Left lung (tissue), 10 donors: ENCODE results near the gene KPNB1. TPM values are rescaled to one million over a fixed set of nuclear protein-coding genes. Genes with fewer than 3 reads are reported as not detected.

Experiments used
- ATAC-seq: fragments of 200-7000 bp; cut with Tn5 transposase; one replicate; pipeline ENCODE4 v1.9.1; 2020; ENCODE audit warnings: moderate library complexity
- DNase-seq, 4 donors: peaks; one replicate each; pipeline ENCODE4 v3.0.0-alpha.2; 2013 to 2020
- H3K27ac ChIP-seq, 2 donors: fragments of 200-600 bp; sonication (generic) in 1 of 2; one replicate each; pipeline versions ENCODE4 v1.5.0 to v1.8.0; 2020 to 2021
- H3K27me3 ChIP-seq, 2 donors: fragments of 200-600 bp; sonication (generic) in 1 of 2; one replicate each; pipeline versions ENCODE4 v1.5.0 to v1.8.0; 2020 to 2021
- H3K36me3 ChIP-seq, 2 donors: fragments of 200-600 bp; sonication (generic) in 1 of 2; one replicate each; pipeline versions ENCODE4 v1.5.0 to v1.8.0; 2020 to 2021
- H3K4me1 ChIP-seq, 2 donors: fragments of 200-600 bp; one replicate each; pipeline ENCODE4 v1.8.0; 2021
- H3K4me3 ChIP-seq, 2 donors: fragments of 200-600 bp; sonication (generic) in 1 of 2; one replicate each; pipeline versions ENCODE4 v1.5.0 to v1.8.0; 2020 to 2021; ENCODE audit warnings: mild to moderate bottlenecking in 1 of 2
- H3K9me3 ChIP-seq, 2 donors: fragments of 200-600 bp; sonication (generic) in 1 of 2; one replicate each; pipeline versions ENCODE4 v1.5.0 to v1.8.0; 2020 to 2021
- intact Hi-C, 2 donors: fragments of 100-400 bp; cut with DNase I; formaldehyde crosslinking; loops; one replicate each; pipeline versions ENCODE4 v1.11.2 to v1.14.2; 2022
- polyA plus RNA-seq, 6 donors: library from polyadenylated mRNA; unstranded; fragments of 120-200 nt; gene quantifications; one replicate each; pipeline ENCODE4 v1.2.1, GENCODE V29; 2013; ENCODE audit not compliant: insufficient read length in 6 of 6
- total RNA-seq, 2 donors: library from RNA; stranded (reverse); fragmentation: NEBNext Ultra II Directional; extraction: Animal tissue kit (Norgen Biotek cat#: 25700); gene quantifications; one replicate each; pipeline ENCODE4 v1.2.1, GENCODE V29; 2021
- TF ChIP-seq, protein P1 (sequence below), 2 donors: fragments of 200-600 bp; sonication (generic) in 1 of 2; IDR thresholded peaks; one replicate each; pipeline versions ENCODE4 v1.5.0 to v1.8.0; 2021; ENCODE audit warnings: antibody characterized with exemption in 2 of 2
- donor health status: DM: no; HTN: yes; CAD: no.
- donor health status: DM: no; HTN: no; CAD: no.

Gene KPNB1
- total and polyA plus RNA-seq, 8 donors = 195 to 305 (median 248) TPM

DNA sequence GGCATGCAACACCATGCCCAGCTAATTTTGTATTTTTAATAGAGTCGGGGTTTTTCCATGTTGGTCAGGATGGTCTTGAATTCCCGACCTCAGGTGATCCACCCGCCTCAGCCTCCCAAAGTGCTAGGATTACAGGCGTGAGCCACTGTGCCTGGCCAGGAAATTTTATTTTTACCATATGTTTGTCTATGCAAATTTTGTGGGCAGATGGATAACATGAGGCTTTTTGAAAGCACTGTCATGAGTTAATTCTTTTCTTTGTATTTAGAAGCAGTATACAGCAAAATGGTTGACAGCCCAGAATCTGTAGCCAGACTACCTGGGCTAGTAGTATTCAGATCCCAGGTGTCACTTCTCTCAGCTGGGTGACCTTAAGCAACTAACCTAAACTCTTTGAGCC, 8.5 kb upstream of the KPNB1 start:
- Histone ChIP-seq H3K36me3 (peaks cover 0 to 10% of the 10 kb centered on the region in 2 donors), H3K4me3 (no peak overlapping the region), H3K27me3 (no peaks in the 10 kb centered on the region), H3K4me1 (peaks cover 0 to 19% of the 10 kb centered on the region in 2 donors), H3K27ac (no peak overlapping the region), H3K9me3 (no peaks in the 10 kb centered on the region)
- no peak for DNase-seq
- TF ChIP-seq, protein P1, sequence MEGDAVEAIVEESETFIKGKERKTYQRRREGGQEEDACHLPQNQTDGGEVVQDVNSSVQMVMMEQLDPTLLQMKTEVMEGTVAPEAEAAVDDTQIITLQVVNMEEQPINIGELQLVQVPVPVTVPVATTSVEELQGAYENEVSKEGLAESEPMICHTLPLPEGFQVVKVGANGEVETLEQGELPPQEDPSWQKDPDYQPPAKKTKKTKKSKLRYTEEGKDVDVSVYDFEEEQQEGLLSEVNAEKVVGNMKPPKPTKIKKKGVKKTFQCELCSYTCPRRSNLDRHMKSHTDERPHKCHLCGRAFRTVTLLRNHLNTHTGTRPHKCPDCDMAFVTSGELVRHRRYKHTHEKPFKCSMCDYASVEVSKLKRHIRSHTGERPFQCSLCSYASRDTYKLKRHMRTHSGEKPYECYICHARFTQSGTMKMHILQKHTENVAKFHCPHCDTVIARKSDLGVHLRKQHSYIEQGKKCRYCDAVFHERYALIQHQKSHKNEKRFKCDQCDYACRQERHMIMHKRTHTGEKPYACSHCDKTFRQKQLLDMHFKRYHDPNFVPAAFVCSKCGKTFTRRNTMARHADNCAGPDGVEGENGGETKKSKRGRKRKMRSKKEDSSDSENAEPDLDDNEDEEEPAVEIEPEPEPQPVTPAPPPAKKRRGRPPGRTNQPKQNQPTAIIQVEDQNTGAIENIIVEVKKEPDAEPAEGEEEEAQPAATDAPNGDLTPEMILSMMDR (IDR thresholded peaks at IDR 0.05) = no peak
- intact Hi-C loops = no loop called here
- ATAC-seq = no peak

DNA sequence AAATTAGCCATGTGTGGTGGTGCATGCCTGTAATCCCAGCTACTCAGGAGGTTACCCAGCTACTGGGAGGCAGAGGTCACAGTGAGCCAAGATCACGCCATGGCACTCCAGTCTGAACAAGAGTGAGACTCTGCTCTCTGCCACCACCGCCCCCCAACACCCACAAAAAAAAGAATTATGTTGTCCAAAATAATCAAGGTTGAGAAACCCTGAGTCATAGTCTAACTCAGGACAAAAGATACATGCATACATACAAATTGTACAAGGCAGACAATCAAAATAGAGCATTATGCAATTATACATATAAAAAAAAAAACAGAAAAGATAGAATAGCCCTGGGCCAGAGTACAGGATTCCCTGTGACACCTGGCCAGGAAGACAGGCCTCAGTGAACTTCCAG, 6.6 kb upstream of the KPNB1 start:
- TF ChIP-seq, protein P1 (IDR thresholded peaks at IDR 0.05) = no peak
- intact Hi-C loops = no loop called here
- ATAC-seq (no peak), DNase-seq (no peak)
- no peak overlapping the region for H3K27ac ChIP-seq
- H3K9me3 ChIP-seq = no peaks in the 10 kb centered on the region
- no peak overlapping the region for H3K4me3 ChIP-seq
- H3K36me3 ChIP-seq = peaks cover 0 to 2% of the 10 kb centered on the region in 2 donors
- no peaks in the 10 kb centered on the region for H3K27me3 ChIP-seq
- H3K4me1 ChIP-seq = peaks cover 0 to 39% of the 10 kb centered on the region in 2 donors

DNA sequence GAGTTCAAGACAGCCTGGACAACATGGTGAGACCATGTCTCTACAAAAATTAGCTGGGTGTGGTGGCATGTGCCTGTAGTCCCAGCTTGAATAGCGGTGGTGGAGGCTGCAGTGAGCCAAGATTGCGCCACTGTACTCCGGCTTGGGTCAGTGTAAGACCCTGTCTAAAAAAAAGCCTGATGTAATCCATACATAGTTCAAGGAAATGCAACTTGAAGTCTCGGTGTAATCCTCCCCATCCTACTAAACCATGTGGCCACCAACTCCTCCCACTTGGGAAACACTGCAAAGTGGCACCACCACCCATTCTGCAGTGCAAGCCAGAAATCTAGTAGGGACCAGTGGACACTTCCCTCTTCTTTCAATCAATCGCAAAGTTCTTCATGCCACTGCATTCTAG, 5.4 kb upstream of the KPNB1 start:
- DNase-seq (peak in 1 of 4 donors; percentile 44), ATAC-seq (no peak)
- Histone ChIP-seq H3K27ac (no peak overlapping the region), H3K36me3 (no peaks in the 10 kb centered on the region), H3K27me3 (no peaks in the 10 kb centered on the region), H3K9me3 (no peaks in the 10 kb centered on the region), H3K4me1 (peaks cover 6 to 47% of the 10 kb centered on the region in 2 donors), H3K4me3 (no peak overlapping the region)
- intact Hi-C loops = no loop called here
- TF ChIP-seq, protein P1 (IDR thresholded peaks at IDR 0.05) = no peak

DNA sequence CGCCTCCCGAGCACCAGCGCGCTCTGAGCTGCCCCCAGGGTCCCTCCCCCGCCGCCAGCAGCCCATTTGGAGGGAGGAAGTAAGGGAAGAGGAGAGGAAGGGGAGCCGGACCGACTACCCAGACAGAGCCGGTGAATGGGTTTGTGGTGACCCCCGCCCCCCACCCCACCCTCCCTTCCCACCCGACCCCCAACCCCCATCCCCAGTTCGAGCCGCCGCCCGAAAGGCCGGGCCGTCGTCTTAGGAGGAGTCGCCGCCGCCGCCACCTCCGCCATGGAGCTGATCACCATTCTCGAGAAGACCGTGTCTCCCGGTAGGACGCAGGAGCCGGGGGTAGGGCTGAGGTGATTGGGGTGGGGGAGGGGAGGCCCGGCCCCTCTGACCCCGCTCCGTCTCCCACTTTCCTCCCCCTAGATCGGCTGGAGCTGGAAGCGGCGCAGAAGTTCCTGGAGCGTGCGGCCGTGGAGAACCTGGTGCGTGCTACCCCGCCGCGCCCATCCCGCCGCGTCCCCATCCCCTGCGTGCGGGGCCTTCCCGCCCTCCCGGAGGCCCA, 329 bp downstream of the KPNB1 start:
- DNase-seq (peak in 1 of 4 donors; percentile 62), ATAC-seq (peak; percentile 31)
- TF ChIP-seq, protein P1 (IDR thresholded peaks at IDR 0.05) = no peak
- intact Hi-C loops = no loop called here
- Histone ChIP-seq H3K4me1 (peaks cover 20 to 81% of the 10 kb centered on the region in 2 donors), H3K27ac (peak overlapping the region; percentile 87 to 93), H3K4me3 (peak overlapping the region; percentile 84 to 93), H3K36me3 (peaks cover 0 to 39% of the 10 kb centered on the region in 2 donors), H3K27me3 (no peaks in the 10 kb centered on the region), H3K9me3 (no peaks in the 10 kb centered on the region)

DNA sequence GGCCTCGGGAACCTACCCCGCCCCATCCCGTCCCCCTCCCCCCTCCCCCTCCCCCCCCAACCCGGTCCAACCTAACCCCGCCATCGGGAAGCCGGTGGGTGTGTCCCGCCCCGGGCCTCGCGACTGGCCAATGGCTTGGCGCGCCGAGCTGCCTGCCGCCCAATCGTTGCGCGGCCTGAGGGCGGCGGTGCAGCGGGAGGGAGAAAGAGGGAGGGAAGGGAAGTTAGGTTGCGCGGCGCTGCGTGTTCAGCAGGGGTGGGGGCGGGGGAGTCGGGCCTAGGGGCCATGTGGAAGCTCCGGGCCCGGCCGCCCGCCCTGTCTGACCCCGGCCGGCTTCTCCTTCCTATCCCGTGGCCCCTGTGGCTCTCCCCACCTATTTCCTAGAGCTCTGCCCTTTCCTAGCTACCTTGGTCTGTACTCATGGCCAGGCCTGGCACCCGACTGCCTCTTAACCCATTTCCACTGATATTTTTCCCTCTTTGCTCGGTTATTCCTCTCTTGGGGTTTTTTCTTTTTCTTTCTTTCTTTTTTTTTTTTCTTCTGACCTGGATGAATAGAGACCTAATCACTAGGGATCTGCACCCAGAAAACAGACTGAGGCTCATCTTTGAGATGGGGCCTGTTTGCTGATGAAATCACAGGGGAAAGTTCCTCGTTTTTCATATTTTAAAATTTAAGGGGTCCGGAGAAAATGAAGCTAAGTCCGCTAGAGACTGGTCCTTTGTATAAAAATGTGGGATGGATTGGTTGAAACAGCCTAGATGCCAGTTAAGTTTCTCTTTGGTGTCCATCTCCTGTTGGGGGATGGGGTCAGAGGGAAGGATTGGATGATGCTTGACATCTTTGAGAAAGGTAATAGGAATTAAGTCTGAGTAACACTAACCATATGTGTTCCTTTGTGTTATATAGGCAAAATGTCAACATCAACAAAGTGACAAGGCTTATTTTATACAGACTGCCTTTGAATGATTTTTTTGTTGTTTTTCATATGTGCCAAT, 1.1 kb downstream of the KPNB1 start:
- H3K4me1 ChIP-seq = peaks cover 20 to 81% of the 10 kb centered on the region in 2 donors
- intact Hi-C loops = no loop called here

More for the DNA sequence above, 1.1 kb downstream of the KPNB1 start:
- peak; percentile 78 to 98 (median 96) for DNase-seq
- Histone ChIP-seq H3K27me3 (no peaks in the 10 kb centered on the region), H3K9me3 (no peaks in the 10 kb centered on the region), H3K27ac (peak overlapping the region; percentile 87 to 93), H3K36me3 (peaks cover 0 to 46% of the 10 kb centered on the region in 2 donors), H3K4me3 (peak overlapping the region; percentile 84 to 93)
- TF ChIP-seq, protein P1 (IDR thresholded peaks at IDR 0.05) = no peak
- peak; percentile 77 for ATAC-seq
